GM12891 (cell line): ENCODE data around the gene C7.

Experiments
- POLR2A ChIP-seq: IDR thresholded peaks from 2 replicates; pipeline ENCODE4 v1.6.1; 2011; ENCODE audit warnings: low read depth, low read length, control low read depth
- POLR2AphosphoS5 ChIP-seq: IDR thresholded peaks from 2 replicates; pipeline ENCODE4 v1.6.1; 2011; ENCODE audit warnings: low read depth, low read length, control low read depth
- SPI1 ChIP-seq: IDR thresholded peaks from 2 replicates; pipeline ENCODE4 v1.6.1; 2011; ENCODE audit warnings: low read depth, low read length, control low read depth

DNA sequence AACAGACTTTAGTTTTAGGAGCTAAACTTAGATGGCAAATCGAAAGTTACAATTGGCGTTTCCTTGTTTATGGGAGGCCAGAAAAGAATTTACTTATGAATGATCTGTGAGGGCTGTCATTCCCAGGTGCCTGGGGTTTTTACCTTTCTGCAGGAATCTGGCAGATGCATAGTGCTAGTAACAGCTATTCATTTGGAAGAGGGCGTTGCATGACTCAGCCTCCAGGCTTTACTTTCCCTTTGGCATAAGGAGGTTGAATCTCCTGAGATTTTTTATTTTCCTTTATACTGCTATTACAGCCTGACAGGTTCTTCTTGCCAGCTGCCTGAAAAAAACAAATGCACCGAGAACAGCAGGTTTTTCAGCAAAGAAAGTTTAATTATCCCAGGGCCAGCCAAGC, 38.1 kb upstream of the C7 start:
- TF ChIP-seq POLR2AphosphoS5 (no peak), SPI1 (no peak), POLR2A (no peak)
